ENCODE measurements around the gene LYRM9.

DNA sequence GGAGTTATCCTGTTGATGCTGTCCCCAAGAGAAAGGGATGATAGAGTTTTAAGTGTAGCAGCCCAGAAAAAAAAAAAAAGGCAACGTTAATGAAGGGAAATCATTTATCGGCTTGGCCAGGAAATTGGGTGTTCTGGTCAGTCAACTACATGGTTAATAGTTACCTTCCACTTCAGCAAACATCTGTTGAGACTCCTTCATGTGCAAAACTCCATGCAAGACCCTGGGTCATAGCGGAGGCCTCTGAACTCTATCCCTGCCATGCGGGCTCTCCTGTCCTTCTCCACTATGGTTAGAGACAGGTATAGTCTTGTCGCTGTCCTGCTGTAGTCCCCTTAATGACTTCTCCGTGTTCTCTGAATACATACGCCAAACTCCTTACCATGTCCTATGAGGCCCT is 3.5 kb upstream of the LYRM9 start:
- TF ChIP-seq POLR2A (IDR thresholded peaks at IDR 0.05) = no peak
- TF ChIP-seq, protein P1, sequence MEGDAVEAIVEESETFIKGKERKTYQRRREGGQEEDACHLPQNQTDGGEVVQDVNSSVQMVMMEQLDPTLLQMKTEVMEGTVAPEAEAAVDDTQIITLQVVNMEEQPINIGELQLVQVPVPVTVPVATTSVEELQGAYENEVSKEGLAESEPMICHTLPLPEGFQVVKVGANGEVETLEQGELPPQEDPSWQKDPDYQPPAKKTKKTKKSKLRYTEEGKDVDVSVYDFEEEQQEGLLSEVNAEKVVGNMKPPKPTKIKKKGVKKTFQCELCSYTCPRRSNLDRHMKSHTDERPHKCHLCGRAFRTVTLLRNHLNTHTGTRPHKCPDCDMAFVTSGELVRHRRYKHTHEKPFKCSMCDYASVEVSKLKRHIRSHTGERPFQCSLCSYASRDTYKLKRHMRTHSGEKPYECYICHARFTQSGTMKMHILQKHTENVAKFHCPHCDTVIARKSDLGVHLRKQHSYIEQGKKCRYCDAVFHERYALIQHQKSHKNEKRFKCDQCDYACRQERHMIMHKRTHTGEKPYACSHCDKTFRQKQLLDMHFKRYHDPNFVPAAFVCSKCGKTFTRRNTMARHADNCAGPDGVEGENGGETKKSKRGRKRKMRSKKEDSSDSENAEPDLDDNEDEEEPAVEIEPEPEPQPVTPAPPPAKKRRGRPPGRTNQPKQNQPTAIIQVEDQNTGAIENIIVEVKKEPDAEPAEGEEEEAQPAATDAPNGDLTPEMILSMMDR (IDR thresholded peaks at IDR 0.05) = no peak
- no peak for TF ChIP-seq POLR2AphosphoS5 (IDR thresholded peaks at IDR 0.05)
